OCI-LY3 (cell line): ENCODE results near the gene SRPK3.

Source experiments
- CTCF ChIP-seq: fragments of 200-600, 300-600 bp; sonication (generic); IDR thresholded peaks from 2 replicates; pipeline ENCODE4 v1.5.1; 2014; ENCODE audit warnings: antibody characterized with exemption, low read length, low read depth
- EZH2phosphoT487 ChIP-seq: fragments of 200-600 bp; shearing (Covaris generic); IDR thresholded peaks from 2 replicates; pipeline ENCODE4 v1.6.1; 2018; ENCODE audit warnings: antibody characterized with exemption, mixed run types, low read depth

DNA sequence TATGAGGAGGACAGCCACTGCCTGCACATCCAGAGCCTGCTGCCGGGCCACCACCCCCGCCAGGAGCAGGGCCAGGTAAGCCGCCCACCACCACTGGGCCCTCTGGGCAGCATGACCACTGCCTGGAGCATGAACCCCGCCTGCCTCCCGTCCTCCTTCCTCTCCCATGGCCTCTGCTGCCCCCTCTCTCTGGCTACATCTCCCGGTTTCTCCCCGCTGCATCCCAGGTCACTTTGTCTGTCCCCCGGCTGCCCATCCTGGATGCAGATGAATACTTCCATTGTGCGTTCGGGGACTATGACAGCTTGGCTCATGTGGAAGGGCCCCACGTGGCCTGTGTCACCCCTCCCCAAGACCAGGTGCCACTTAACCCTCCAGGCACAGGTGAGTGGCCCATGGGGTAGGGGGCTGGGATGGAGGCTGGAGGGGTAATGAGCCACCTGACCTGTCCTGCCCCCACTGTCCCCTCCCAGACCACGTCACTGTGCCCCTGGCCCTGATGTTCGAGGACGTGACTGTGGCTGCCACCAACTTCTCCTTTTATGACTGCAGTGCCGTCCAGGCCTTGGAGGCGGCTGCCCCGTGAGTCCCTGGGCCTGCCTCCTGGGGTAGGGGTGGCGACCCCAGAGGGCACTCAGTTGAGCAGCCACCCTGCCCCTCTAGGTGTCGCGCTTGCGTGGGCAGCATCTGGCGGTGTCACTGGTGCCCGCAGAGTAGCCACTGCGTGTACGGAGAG, 10.8 kb upstream of the SRPK3 start:
- TF ChIP-seq CTCF (no peak), EZH2phosphoT487 (no peak)
